GM12801 (cell line): ENCODE results near the gene CCKAR.

Source experiments
- TF ChIP-seq, protein P1 (sequence below): IDR thresholded peaks from one replicate; pipeline ENCODE4 v1.5.1; 2011; ENCODE audit warnings: control low read depth; ENCODE audit not compliant: insufficient read length; ENCODE audit errors: extremely low read depth

CCKAR gene

DNA sequence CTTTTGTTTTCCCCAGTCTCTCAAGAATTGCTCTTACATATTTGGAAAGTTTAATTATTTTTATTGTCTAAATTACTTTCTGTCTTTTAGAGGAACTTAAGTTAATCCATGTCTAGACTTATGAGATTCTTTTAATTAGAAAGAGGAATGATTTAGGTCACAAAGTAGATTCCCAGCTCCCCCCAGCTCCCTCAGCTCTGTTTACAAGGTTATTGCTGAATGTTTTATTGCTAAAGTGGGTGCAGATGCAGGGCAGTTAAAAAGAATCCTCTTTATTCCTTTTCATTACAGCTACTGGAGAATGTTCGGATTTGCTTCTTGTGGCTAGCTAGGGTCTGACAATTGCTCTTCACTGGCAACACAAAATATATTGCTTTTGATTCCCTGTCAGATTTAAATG is 33.7 kb upstream of the CCKAR start:
- TF ChIP-seq, protein P1, sequence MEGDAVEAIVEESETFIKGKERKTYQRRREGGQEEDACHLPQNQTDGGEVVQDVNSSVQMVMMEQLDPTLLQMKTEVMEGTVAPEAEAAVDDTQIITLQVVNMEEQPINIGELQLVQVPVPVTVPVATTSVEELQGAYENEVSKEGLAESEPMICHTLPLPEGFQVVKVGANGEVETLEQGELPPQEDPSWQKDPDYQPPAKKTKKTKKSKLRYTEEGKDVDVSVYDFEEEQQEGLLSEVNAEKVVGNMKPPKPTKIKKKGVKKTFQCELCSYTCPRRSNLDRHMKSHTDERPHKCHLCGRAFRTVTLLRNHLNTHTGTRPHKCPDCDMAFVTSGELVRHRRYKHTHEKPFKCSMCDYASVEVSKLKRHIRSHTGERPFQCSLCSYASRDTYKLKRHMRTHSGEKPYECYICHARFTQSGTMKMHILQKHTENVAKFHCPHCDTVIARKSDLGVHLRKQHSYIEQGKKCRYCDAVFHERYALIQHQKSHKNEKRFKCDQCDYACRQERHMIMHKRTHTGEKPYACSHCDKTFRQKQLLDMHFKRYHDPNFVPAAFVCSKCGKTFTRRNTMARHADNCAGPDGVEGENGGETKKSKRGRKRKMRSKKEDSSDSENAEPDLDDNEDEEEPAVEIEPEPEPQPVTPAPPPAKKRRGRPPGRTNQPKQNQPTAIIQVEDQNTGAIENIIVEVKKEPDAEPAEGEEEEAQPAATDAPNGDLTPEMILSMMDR: no peak

DNA sequence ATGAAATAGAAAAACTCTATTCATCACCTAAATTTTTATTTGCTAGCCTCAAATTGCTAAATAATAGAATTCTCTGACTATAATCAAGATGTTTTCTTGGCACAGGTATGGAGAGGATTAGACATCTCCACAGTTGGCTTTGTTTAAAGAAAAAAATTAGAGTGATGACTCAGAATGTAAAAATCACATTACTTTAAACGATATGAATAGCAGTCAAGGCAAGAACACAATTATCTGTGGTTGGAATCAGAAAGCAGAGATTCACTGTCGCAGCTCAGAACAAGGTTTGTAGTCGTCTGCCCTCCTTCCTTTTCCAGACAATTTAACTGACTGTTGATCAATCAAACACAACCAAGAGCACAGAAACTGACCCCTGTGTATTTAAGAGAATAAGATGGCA is 32.2 kb upstream of the CCKAR start:
- TF ChIP-seq, protein P1: no peak

DNA sequence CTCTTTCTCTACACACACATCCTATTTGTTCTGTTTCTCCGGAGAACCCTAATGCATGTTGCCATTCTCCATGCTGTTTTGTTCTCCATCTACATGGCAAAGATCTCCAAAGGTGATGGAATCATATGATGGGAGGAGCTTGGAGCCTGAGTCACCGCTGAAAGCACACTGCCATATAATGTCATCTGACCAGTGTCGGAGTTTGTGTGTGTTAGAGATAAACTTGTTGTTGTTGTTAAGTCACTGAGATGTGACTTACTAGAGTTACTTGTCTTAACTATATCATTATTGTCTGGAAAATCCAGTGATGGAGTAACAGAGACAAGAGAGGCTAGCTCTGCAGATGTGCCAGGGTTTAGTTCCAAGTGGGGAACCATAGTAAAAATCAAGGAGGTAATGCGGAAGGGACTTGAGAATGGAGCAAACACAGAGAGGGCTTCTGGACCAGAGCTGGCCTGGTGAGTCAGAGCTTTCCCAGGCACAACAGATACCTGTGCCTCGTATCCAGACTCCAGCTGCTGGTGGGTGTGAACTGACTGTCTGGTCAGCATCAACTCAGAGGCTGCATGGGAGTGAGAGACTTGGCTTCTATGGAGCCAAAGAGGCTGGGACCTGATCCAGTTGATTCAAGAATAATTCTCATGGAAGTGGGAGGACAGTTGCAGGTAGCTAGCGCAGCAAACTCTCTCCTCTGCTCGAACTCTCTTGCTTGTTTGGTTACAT is 30.6 kb upstream of the CCKAR start:
- TF ChIP-seq, protein P1: no peak

DNA sequence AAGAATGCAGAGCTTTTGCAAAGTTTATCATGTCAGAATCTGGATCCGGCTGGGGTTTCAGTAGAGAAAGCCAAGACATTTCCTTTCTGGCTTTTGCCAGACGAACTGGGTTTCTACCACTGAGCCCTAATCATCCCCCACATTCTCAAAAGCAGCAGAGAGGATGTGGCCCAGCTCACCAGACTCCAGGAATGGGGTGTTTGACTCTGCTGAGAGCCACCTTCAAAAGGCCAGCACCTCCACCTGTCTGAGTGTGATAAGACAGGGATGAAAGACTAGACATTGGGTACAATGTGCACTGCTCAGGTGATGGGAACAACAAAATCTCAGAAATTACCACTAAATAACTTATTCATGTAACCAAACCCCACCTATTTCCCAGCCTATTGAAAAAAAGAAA is 25.7 kb upstream of the CCKAR start:
- TF ChIP-seq, protein P1: no peak

DNA sequence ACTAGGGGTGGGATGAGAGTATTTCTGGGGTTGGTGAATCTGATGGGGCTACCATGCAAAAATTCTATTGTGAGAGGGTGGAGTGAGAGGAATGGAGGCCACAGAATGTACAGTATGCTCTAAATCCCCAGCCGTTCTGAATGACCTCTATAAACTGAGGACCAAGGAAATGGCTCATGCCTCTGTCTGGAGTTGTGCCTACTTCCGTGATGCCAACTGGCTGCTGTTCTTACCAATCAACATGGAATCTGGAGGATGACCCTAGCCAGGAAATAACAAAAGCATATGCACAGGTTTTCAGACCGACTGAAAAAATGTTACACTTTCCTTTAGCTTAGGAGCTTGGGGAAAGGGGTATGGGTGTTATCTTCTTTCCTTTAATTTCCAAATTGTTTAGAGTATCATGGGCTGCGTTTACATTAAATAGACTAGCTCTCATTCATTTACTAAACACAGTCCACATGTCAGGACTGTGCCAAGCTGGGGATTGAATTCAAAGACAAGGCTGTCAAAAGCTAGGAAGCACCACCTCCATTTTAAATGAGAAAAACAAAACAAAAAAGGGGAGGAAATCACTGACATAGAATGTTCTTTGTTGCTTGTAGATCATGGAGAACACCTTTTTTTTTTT is 20.2 kb upstream of the CCKAR start:
- TF ChIP-seq, protein P1: no peak

DNA sequence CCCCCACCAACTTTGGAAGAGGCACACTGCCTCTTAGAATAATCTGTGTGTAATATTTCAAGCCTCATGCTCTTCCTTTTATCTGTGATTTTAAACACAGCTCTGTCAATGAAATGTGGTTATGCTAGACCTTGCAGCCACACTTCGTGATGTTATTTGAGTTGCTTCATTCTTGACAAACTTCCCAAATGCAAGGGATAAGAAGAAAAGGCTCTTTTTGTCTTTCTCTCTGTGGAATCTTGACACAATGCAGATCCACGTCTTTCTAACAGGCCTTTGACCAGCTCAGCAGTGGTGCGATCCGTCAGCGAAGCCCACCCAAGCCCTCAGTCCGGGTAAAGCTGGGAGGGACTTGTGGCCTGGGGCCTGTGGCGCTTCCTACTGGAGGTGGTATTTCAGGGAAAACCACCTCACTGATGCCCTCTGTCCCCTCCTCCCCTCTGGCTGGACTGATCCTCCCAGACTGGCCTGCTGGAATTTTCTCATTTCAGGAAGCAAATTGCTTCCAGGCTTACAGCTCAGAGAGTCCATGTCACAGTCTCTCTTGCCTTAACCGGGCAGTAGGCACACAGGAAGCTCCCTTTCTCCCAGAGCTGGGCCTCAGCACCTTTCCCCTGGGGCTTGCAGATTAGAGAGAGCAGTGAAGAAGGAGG is 19.5 kb upstream of the CCKAR start:
- TF ChIP-seq, protein P1: no peak

DNA sequence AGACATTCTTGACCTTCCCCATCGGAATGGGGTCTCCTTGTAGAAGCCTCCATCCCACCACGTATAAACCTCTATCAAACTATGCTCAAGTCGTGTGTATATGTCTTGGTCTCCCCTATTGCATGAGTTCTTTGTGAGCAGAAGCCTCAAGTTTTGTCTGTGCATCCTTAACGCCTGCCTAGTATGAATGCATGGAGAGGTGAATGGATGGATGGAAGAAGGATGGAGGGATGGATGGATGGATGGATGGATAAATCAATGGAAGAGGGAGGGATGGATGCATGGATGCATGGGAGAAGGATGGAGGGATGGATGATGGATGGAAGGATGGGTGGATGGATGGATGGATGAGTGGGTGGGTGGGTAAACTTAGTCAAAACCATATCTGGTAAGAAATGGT is 17.0 kb upstream of the CCKAR start:
- TF ChIP-seq, protein P1: no peak
